ENCODE results near the gene EML5.
"Not testable (repeated sequence)": the region's sequence is repeated elsewhere in the genome, so short reads cannot be mapped to it uniquely, and the experiment has no call there.

EML5 gene

GRCh38 chr14:88825078-88825458, 32.3 kb upstream of the EML5 start:
- DNase-seq (ENCODE audit: low read depth): no peak
- TF ChIP-seq CTCF (IDR thresholded peaks at IDR 0.05; ENCODE audit: low read depth, low read length, missing control alignments): no peak

GRCh38 chr14:88824314-88825077, 31.7 kb upstream of the EML5 start, which contains the start of gene TTC8:
TTC8 (plus strand) TSS chr14:88824651; CDS start chr14:88824708, 57 bp downstream.
- peak; percentile 74 for DNase-seq (ENCODE audit: low read depth)
- no peak for TF ChIP-seq CTCF (IDR thresholded peaks at IDR 0.05; ENCODE audit: low read depth, low read length, missing control alignments)
- H3K4me3 ChIP-seq (ENCODE audit: low read depth, low read length): peak within 1 kb of the TSS; percentile 80
- in situ Hi-C loops (cut with HindIII; ENCODE audit: low sequenced_read_pairs): no loop called here

More at GRCh38 chr14:88825078-88825458, 32.3 kb upstream of the EML5 start:
- in situ Hi-C loops (cut with HindIII; ENCODE audit: low sequenced_read_pairs): no loop called here
- peak overlapping the region; percentile 80 for H3K4me3 ChIP-seq (ENCODE audit: low read depth, low read length)

- TF ChIP-seq CTCF (IDR thresholded peaks at IDR 0.05; ENCODE audit: low read depth, low read length, missing control alignments): no peak
- no peak for DNase-seq (ENCODE audit: low read depth)
- H3K4me3 ChIP-seq (ENCODE audit: low read depth, low read length): peak overlapping the region; percentile 80
- in situ Hi-C loops (cut with HindIII; ENCODE audit: low sequenced_read_pairs): no loop called here
These were observed 31.2 kb upstream of the EML5 start for GRCh38 chr14:88823968-88824313.

GRCh38 chr14:88821888-88822287, 29.1 kb upstream of the EML5 start:
- no peak overlapping the region for H3K4me3 ChIP-seq (ENCODE audit: low read depth, low read length)
- no peak for TF ChIP-seq CTCF (IDR thresholded peaks at IDR 0.05; ENCODE audit: low read depth, low read length, missing control alignments)
- no peak for DNase-seq (ENCODE audit: low read depth)
- in situ Hi-C loops (cut with HindIII; ENCODE audit: low sequenced_read_pairs): no loop called here

- DNase-seq (ENCODE audit: low read depth): no peak
- in situ Hi-C loops (cut with HindIII; ENCODE audit: low sequenced_read_pairs): no loop called here
- TF ChIP-seq CTCF (IDR thresholded peaks at IDR 0.05; ENCODE audit: low read depth, low read length, missing control alignments): no peak
- H3K4me3 ChIP-seq (ENCODE audit: low read depth, low read length): no peak overlapping the region
These were observed 28.6 kb upstream of the EML5 start for GRCh38 chr14:88821378-88821777.

GRCh38 chr14:88819674-88820073, 26.9 kb upstream of the EML5 start:
- DNase-seq (ENCODE audit: low read depth); in situ Hi-C loops (cut with HindIII; ENCODE audit: low sequenced_read_pairs); H3K4me3 ChIP-seq (ENCODE audit: low read depth, low read length): not testable (repeated sequence)

GRCh38 chr14:88818018-88818417, 25.3 kb upstream of the EML5 start:
- no peak overlapping the region for H3K4me3 ChIP-seq (ENCODE audit: low read depth, low read length)
- in situ Hi-C loops (cut with HindIII; ENCODE audit: low sequenced_read_pairs): no loop called here
- no peak for DNase-seq (ENCODE audit: low read depth)
- no peak for TF ChIP-seq CTCF (IDR thresholded peaks at IDR 0.05; ENCODE audit: low read depth, low read length, missing control alignments)

All from astrocyte of the cerebellum (primary cell).